Left renal pelvis (tissue), 4 donors: Measurements from ENCODE around the gene P2RX6. TPM values are rescaled to one million over a fixed set of nuclear protein-coding genes. Genes with fewer than 3 reads are reported as not detected.
A peak's percentile ranks its signal among the peaks of the same experiment; 100 is the strongest.

Experiments used
- DNase-seq, 4 donors: peaks; one replicate each; pipeline ENCODE4 v3.0.0-alpha.2; 2013; ENCODE audit warnings: low read depth in 4 of 4, low spot score in 3 of 4
- polyA plus RNA-seq, 4 donors: library from polyadenylated mRNA; unstranded; fragments of 120-200 nt; gene quantifications; one replicate each; pipeline ENCODE4 v1.2.1, GENCODE V29; 2013; ENCODE audit not compliant: insufficient read length in 4 of 4

Gene P2RX6
- polyA plus RNA-seq, 4 donors: 1.0 to 1.4 (median 1.2) TPM

- peak in 3 of 4 donors; percentile 48 to 69 (median 59) for DNase-seq
Observed at GRCh38 chr22:20979243-20979809, 35.6 kb upstream of the P2RX6 start.

DNA sequence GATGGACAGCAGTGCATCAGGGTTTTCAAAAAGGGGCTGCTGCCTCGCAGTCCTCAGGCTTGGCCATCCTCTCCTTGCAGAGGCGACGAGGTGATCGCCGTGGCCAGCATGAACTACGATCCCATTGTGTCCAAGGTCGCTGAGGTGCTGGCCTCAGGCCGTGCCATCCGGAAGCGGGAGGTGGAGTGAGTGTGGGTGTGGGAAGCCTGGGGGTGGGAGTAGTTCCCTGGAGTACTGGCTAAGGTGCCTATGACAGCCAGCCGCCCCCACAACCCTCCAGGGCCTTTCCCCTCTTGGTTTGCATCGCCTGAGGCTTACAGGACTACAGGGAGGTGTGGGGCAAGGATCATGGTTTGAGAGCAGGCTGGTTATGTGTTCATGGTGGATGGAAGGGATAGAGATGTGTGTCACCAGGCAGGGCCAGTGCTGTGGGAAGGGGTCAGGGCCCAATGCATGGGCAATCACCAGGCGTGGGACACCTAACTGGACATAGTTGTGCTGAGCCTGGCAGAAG, 35.0 kb upstream of the P2RX6 start:
- no peak for DNase-seq

DNA sequence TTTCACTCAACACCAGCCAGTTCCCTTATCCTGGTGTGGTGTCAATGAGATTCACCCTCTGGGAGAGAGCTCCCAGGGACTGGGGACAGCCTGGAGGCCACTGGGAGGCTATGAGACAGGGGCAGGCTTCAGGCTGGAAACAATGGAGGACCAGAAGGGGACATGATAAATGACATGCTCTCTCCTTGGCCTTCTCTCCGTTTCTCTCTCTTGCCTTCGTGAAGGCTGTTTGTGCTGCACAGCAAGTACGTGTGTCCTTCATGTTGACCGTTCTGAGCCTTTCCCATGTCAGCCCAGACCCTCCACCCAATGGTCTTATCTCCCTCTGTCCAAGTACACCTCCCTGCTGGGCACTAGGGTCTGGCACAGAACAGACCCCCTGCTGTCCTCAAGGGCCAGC, 34.4 kb upstream of the P2RX6 start:
- DNase-seq: no peak

DNA sequence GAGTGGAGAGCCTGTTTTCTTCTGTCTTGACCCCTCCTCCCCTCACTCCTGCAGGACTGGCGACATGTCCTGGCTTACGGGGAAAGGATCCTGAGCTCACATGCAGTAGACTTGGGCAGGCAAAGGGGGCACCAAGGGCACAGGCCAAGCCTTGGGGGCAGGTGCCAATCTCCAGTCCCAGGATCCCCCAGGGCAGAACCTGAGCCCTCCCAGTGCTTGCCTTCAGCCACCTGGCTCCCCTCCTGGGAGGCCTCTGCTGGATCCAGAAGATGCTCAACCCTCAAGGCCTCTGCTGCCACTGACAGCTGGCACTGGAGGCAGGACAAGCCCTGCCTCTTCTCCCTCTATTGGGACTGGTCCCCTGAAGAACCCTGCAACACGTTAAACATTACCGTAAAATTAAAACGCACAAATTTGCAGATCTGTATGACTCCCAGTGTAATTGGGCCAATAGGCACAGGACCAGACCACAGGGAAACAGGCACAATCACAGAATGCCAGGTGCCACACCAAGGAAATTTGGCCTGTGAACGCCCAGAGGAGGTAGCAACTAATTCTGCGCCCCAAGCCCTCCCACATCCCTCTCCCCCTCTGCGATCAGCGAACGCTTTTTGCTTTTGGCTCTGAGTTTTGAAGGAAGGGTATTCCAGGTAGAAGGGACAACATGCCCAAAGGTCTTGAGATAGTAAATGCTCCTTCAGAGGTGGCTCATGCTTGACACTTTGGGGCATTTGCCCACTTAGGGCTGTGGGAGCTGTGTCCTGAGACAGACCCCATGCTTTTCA, 33.8 kb upstream of the P2RX6 start:
- no peak for DNase-seq

DNA sequence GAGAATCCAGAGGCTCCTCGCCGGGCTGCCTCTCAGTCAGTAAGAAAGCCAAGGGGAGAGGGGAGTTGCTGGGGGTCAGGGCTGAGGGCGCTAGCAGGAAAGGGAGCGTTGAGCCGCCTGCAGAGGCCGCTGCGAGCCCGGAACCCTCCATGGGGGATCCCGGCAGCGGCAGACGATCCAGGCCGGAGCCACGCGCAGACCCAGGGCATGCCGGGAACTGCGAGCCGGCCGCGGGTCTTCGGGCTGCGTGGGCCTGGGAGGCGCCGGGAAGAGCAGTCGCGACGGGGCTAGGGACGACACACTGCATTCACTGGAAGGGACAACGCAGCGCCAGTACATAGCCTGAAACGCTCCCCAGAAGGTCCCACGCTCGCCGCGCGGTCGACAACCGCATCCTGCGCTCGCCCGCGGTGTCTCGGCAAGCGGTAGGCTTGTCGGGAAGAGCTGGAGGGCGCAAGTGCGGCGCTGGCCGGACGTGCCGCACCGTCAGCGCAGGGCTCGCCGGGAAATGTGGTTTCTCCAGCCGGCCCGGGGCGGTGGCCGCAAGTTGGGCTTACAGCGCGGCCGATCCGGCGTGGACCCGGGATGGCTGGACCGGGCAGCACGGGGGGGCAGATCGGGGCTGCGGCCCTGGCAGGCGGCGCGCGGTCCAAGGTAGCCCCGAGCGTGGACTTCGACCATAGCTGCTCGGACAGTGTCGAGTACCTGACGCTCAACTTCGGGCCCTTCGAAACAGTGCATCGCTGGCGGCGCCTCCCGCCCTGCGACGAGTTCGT, 33.0 kb upstream of the P2RX6 start, which contains the start of gene LZTR1:
Gene LZTR1 (plus strand): TSS at position 511 of the 776 bp plus-strand sequence. CDS start 75 bp downstream, at position 586.
- peak; percentile 62 to 72 (median 66) for DNase-seq

DNA sequence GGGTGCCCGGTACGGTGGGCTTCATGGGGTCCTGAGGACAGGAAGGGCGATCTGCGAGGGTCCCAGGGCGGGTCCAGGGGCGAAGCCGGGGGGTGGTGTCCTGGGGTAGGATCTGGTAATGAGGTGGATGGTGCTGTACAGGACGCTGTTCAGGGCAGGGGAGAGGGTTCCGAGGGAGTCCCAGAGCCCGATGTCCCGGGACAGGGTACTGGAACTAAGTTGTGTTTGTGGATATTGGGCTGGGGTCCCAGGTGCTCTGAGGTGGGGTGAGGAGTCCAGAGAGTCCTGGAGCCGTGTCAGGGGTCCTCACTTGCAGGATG, 32.4 kb upstream of the P2RX6 start:
- no peak for DNase-seq

GRCh38 chr22:20983081-20983771, 31.7 kb upstream of the P2RX6 start:
- DNase-seq: no peak

GRCh38 chr22:20985720-20986119, 29.2 kb upstream of the P2RX6 start:
- DNase-seq: no peak

DNA sequence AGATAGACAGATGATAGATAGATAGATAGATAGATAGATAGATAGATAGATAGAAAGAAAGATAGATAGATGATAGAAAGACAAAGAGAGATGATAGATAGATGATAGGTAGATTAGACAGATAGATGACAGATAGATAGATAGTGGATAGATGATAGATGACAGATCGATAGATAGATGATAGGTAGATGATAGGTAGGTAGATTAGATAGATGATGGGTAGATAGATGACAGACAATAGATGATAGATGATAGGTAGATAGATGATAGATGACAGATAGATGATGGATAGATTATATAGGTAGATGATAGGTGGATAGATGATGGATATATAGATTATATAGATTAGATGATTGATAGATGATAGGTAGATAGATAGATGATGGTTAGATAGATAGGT, 28.6 kb upstream of the P2RX6 start:
- no peak for DNase-seq

DNA sequence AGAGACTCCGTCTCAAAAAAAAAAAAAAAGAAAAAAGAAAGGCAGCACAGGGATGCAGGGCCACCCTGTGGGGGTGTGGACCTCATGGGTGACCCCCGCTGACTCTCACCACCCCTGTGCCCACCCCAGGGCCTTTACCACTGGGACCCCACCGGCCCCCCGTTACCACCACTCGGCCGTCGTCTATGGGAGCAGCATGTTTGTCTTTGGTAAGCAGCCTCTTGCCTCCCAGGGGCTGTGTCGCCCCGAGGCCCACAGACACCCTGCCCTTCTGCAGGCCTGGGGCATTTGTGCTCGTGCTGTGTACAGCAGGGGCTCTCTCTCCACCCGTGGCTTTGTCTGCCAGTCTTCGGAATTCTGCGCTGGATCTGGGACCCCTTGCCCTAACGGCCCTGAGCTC, 27.6 kb upstream of the P2RX6 start:
- no peak for DNase-seq

DNA sequence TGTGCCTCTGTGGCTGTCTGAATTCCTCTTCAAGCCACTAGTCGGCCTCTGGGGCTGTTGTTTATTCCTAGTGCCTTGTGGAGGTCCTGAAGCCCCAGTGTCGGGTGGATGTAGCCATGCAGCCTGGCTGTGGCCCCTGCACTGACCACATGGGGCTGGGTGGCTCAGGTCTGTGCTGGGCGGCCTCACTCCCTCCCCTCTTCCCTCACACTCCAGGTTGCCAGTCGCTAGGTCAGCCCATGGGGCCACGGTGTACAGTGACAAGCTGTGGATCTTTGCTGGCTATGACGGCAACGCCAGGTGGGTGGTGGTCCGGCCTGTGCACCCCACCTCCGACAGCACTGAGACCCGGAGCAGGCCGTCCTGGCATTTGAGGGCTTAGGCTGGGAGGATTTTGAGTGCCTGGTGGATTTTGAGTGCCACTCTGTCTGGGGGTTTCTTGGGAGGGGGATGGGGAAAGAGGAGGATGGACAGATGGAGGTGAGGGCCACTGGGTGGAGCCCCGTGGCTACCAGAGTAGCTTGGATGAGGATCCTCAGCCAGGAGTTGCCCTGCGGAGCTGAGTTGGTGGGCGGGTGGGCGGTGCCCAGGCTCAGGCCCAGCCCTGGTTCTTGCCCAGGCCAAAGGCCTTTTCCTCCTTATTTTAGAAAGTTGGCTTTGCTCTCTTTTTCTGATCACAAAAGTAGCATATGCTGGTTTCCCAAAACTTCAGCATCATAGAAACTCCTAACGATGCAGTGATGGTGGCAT, 26.2 kb upstream of the P2RX6 start:
- DNase-seq: no peak

GRCh38 chr22:20989323-20990138, 25.4 kb upstream of the P2RX6 start:
- no peak for DNase-seq

- no peak for DNase-seq
Observed at GRCh38 chr22:20990184-20991180, 24.5 kb upstream of the P2RX6 start.

DNA sequence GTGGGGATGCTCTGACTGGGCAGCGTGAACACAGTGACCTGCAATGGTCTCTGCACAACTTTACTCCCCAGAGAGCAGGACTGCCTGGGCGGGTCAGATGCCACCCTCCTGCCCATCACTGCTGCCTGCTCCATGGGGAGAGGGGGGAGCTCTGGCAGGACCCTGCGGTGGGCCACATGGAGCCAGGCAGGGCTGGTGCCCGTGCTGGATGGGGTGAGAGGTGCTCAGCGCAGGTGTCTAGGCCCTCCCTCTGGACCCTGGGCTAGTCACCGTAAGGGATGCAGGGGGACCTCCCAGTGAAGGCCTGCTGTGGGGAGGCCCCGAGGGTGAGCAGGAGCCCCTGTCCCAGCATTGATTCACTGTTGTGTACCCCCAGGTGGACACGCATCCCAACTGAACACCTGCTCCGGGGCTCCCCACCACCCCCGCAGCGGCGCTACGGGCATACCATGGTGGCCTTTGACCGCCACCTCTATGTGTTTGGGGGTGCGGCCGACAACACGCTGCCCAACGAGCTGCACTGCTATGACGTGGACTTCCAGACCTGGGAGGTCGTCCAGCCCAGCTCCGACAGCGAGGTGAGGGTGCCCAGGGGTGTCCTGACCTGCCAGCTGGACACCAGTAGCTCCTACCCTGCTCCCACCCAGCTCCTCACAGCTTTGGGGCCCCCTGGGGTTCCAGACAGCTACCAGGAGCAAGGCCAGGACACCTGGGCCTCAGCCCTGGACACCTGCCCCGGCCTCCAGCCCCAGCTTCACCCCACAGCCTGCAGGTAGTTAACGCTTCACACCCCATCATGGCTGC, 23.5 kb upstream of the P2RX6 start:
- no peak for DNase-seq

GRCh38 chr22:20992056-20992442, 22.9 kb upstream of the P2RX6 start:
- no peak for DNase-seq

DNA sequence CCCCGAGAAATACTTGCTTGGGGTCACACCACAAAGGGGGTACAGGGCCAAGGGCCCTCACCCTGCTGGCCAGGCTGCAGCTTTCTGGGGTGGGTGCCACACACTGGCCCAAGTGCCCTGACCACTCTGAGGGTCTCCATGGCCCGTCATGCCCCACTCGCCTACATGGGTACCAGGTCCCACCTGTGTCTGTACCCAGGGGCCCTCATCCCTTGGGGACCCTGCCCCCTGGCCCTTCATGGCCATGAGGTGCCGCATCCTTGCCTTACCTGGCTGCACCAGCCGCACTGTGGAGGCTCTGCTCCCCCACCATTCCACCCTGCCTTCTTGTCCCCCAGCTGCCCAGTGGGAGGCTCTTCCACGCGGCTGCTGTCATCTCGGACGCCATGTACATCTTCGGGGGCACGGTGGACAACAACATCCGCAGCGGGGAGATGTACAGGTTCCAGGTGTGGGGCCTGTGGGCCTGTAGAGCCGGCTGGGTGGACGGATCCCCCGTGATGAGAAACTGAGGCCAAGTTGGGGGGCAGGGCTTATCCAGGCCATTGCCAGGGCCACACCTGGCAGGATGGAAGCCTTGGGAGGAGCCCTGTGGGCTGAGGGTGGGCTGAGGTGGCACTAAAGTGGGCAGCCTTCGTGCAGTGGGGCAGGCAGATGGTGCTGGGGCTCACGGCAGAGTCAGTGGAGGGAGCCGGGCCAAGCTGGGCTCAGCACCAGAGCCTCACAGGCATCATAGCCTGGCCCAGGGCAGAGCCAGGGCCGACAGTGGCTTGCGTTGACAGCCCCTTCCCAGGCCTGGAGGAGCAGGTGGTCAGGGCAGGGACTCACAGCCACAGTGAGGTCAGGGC, 22.3 kb upstream of the P2RX6 start:
- DNase-seq: no peak
